Measurements from ENCODE around the gene PLIN4. TPM values are rescaled to one million over a fixed set of nuclear protein-coding genes. Genes with fewer than 3 reads are reported as not detected.

PLIN4 gene
- total and polyA plus RNA-seq, 12 donors = 0.09 to 25.4 (median 2.5) TPM

- intact Hi-C loops (cut with DNase I) = no loop called here
- Histone ChIP-seq H3K9me3 (replicated peaks in 1 of 3) (no peaks in the 10 kb centered on the region), H3K27me3 (no peaks in the 10 kb centered on the region), H3K27ac (no peak overlapping the region), H3K4me1 (replicated peaks in 1 of 2) (peaks cover 16 to 20% of the 10 kb centered on the region in 2 donors), H3K4me3 (no peak overlapping the region), H3K36me3 (replicated peaks in 1 of 2) (peaks cover 0 to 33% of the 10 kb centered on the region in 2 donors)
- no peak for DNase-seq
- TF ChIP-seq CTCF (IDR thresholded peaks at IDR 0.05) (no peak), POLR2A (IDR thresholded peaks at IDR 0.05) (no peak)
- WGBS, 4 donors = 29 to 56% (median 33%) methylated on average over 7 to 13 of the region's 13 CpGs
Observed at GRCh38 chr19:4474514-4475022, 43.7 kb downstream of the PLIN4 start.

GRCh38 chr19:4473763-4474513 is 44.3 kb downstream of the PLIN4 start:
- Histone ChIP-seq H3K36me3 (replicated peaks in 1 of 2) (peaks cover 0 to 30% of the 10 kb centered on the region in 2 donors), H3K27ac (no peak overlapping the region), H3K4me1 (replicated peaks in 1 of 2) (peaks cover 16 to 20% of the 10 kb centered on the region in 2 donors), H3K9me3 (replicated peaks in 1 of 3) (no peaks in the 10 kb centered on the region), H3K4me3 (peak overlapping the region in 1 of 4 donors; percentile 57), H3K27me3 (no peaks in the 10 kb centered on the region)
- WGBS, 4 donors = 29 to 58% (median 35%) methylated on average over 10 to 23 of the region's 23 CpGs
- intact Hi-C loops (cut with DNase I) = no loop called here
- TF ChIP-seq POLR2A (IDR thresholded peaks at IDR 0.05) (no peak), CTCF (IDR thresholded peaks at IDR 0.05) (no peak)
- no peak for DNase-seq

GRCh38 chr19:4473011-4473762 is 45.1 kb downstream of the PLIN4 start:
- peak overlapping the region in 1 of 5 donors; percentile 33 for H3K27ac ChIP-seq
- 11 to 24% (median 18%) methylated on average over 19 to 25 of the region's 25 CpGs for WGBS, 4 donors

More at GRCh38 chr19:4473011-4473762, 45.1 kb downstream of the PLIN4 start:
- Histone ChIP-seq H3K9me3 (replicated peaks in 1 of 3) (no peaks in the 10 kb centered on the region), H3K4me3 (peak overlapping the region; percentile 37 to 71 (median 64)), H3K27me3 (no peaks in the 10 kb centered on the region), H3K36me3 (replicated peaks in 1 of 2) (peaks cover 0 to 22% of the 10 kb centered on the region in 2 donors), H3K4me1 (replicated peaks in 1 of 2) (peaks cover 16 to 20% of the 10 kb centered on the region in 2 donors)
- peak in 1 of 7 donors; percentile 28 for DNase-seq
- intact Hi-C loops (cut with DNase I) = no loop called here
- TF ChIP-seq POLR2A (IDR thresholded peaks at IDR 0.05) (no peak), CTCF (IDR thresholded peaks at IDR 0.05) (no peak)
